ENCODE data around the gene ZBTB16. TPM values are rescaled to one million over a fixed set of nuclear protein-coding genes. Genes with fewer than 3 reads are reported as not detected.

Gene ZBTB16
- polyA plus RNA-seq, 1 donor from 2014 or later, result 0.45 TPM

DNA sequence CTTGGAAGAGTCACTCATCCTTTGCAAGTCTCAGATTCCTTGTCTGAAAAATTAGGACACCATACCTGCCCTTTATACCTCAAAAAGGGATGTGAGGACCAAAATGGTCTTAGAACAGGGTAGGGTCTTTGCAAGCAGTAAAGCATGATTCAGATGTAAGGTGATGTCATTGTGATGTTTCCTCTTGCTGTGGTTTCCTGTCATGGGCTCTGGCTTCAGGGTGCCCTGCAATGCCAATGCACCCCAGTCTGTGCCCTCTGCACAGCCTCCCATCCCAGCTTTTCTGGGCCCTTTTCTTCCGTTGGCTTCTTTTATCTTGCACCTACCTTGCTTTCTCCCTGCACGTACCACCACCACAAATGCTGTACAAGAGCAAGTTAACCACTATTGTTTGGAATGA is 148.9 kb downstream of the ZBTB16 start:
- no peaks in the 10 kb centered on the region for H4K20me1 ChIP-seq (ENCODE audit: insufficient read depth)
- H3K9me3 ChIP-seq (ENCODE audit: low read length), result no peaks in the 10 kb centered on the region
- no peaks in the 10 kb centered on the region for H3K36me3 ChIP-seq (ENCODE audit: insufficient read depth, low read length)
- H3F3A ChIP-seq (ENCODE audit: insufficient read depth, low read length, poor library complexity, severe bottlenecking), result no peaks in the 10 kb centered on the region
- no peak overlapping the region for H3K9ac ChIP-seq (ENCODE audit: low read length)
- H3K4me2 ChIP-seq (ENCODE audit: low read length), result no peak overlapping the region
- no peaks in the 10 kb centered on the region for H3K9me2 ChIP-seq (ENCODE audit: insufficient read depth, low read length)
- no peak for TF ChIP-seq SMC3 (conservative IDR thresholded peaks at IDR 0.05; ENCODE audit: poor library complexity)
- TF ChIP-seq EZH2 (IDR thresholded peaks at IDR 0.05; ENCODE audit: borderline replicate concordance, insufficient read depth, low read length, poor library complexity, severe bottlenecking), result no peak
- no peak for TF ChIP-seq EP300 (conservative IDR thresholded peaks at IDR 0.05; ENCODE audit: poor library complexity, severe bottlenecking)
- no peak for TF ChIP-seq RAD21 (conservative IDR thresholded peaks at IDR 0.05)
- TF ChIP-seq POLR2AphosphoS5 (IDR thresholded peaks at IDR 0.05), result no peak
- TF ChIP-seq, protein P1, sequence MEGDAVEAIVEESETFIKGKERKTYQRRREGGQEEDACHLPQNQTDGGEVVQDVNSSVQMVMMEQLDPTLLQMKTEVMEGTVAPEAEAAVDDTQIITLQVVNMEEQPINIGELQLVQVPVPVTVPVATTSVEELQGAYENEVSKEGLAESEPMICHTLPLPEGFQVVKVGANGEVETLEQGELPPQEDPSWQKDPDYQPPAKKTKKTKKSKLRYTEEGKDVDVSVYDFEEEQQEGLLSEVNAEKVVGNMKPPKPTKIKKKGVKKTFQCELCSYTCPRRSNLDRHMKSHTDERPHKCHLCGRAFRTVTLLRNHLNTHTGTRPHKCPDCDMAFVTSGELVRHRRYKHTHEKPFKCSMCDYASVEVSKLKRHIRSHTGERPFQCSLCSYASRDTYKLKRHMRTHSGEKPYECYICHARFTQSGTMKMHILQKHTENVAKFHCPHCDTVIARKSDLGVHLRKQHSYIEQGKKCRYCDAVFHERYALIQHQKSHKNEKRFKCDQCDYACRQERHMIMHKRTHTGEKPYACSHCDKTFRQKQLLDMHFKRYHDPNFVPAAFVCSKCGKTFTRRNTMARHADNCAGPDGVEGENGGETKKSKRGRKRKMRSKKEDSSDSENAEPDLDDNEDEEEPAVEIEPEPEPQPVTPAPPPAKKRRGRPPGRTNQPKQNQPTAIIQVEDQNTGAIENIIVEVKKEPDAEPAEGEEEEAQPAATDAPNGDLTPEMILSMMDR (IDR thresholded peaks at IDR 0.05; ENCODE audit: poor library complexity, severe bottlenecking), result no peak
- TF ChIP-seq TAF1 (IDR thresholded peaks at IDR 0.05; ENCODE audit: low read depth), result no peak
- TF ChIP-seq MXI1 (conservative IDR thresholded peaks at IDR 0.05; ENCODE audit: poor library complexity, severe bottlenecking), result no peak
- TF ChIP-seq REST (IDR thresholded peaks at IDR 0.05; ENCODE audit: borderline replicate concordance), result no peak
- H3K27me3 ChIP-seq (ENCODE audit: insufficient read depth, low read depth, low read length), result no peaks in the 10 kb centered on the region
- H3K4me3 ChIP-seq (ENCODE audit: low read length), result no peak overlapping the region
- H3K27ac ChIP-seq (ENCODE audit: low read length), result no peak overlapping the region
- no peak overlapping the region for H2AFZ ChIP-seq (ENCODE audit: low read depth, low read length)
- H3K79me2 ChIP-seq (replicated peaks; ENCODE audit: insufficient read depth, low read length), result no peaks in the 10 kb centered on the region

DNA sequence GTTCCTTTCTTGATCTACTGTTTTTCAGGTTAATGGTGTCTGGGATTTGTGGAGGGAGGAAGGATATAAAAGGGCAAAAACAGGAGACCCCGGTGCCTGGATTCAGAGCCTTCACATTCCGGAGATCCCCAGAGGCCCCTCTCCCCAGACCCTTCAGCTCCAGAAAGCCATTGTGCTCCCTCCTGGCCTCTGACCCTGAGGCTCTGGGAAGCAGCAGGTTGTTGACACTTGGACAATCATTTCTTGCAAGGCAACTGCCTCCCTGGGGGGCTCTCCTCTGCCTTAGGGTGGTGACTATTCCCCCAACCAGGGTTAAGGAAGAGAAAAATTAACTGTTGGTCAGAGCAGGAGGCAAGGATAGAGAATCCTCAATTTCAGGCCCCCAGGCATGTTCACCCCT is 149.8 kb downstream of the ZBTB16 start:
- H3K9me2 ChIP-seq (ENCODE audit: insufficient read depth, low read length), result no peaks in the 10 kb centered on the region
- H3K36me3 ChIP-seq (ENCODE audit: insufficient read depth, low read length), result no peaks in the 10 kb centered on the region
- H3K79me2 ChIP-seq (replicated peaks; ENCODE audit: insufficient read depth, low read length), result no peaks in the 10 kb centered on the region
- H3K27me3 ChIP-seq (ENCODE audit: insufficient read depth, low read depth, low read length), result no peaks in the 10 kb centered on the region
- H3K4me2 ChIP-seq (ENCODE audit: low read length), result no peak overlapping the region
- no peaks in the 10 kb centered on the region for H4K20me1 ChIP-seq (ENCODE audit: insufficient read depth)
- H3K9ac ChIP-seq (ENCODE audit: low read length), result no peak overlapping the region
- H3K9me3 ChIP-seq (ENCODE audit: low read length), result no peaks in the 10 kb centered on the region
- H3K27ac ChIP-seq (ENCODE audit: low read length), result no peak overlapping the region
- H2AFZ ChIP-seq (ENCODE audit: low read depth, low read length), result no peak overlapping the region
- H3K4me3 ChIP-seq (ENCODE audit: low read length), result no peak overlapping the region
- H3F3A ChIP-seq (ENCODE audit: insufficient read depth, low read length, poor library complexity, severe bottlenecking), result no peaks in the 10 kb centered on the region
- TF ChIP-seq SMC3 (conservative IDR thresholded peaks at IDR 0.05; ENCODE audit: poor library complexity) (no peak), REST (IDR thresholded peaks at IDR 0.05; ENCODE audit: borderline replicate concordance) (no peak), RAD21 (conservative IDR thresholded peaks at IDR 0.05) (no peak), MXI1 (conservative IDR thresholded peaks at IDR 0.05; ENCODE audit: poor library complexity, severe bottlenecking) (no peak), EP300 (conservative IDR thresholded peaks at IDR 0.05; ENCODE audit: poor library complexity, severe bottlenecking) (no peak), TAF1 (IDR thresholded peaks at IDR 0.05; ENCODE audit: low read depth) (no peak), EZH2 (IDR thresholded peaks at IDR 0.05; ENCODE audit: borderline replicate concordance, insufficient read depth, low read length, poor library complexity, severe bottlenecking) (no peak), POLR2AphosphoS5 (IDR thresholded peaks at IDR 0.05) (no peak)
- TF ChIP-seq, protein P1 (IDR thresholded peaks at IDR 0.05; ENCODE audit: poor library complexity, severe bottlenecking), result no peak
